IMR-90 (cell line): ENCODE data around the gene ZNF521. TPM values are rescaled to one million over a fixed set of nuclear protein-coding genes. Genes with fewer than 3 reads are reported as not detected.

Experiments
- ATAC-seq: fragments of 200-7000 bp; cut with Tn5 transposase; 2 replicates; pipeline ENCODE4 v1.9.1; 2020; ENCODE audit warnings: low read depth, mild to moderate bottlenecking, moderate library complexity
- BruUV-seq: library from RNA; stranded (reverse); fragments of 400-500 nt; replicated peaks from 2 replicates; lab custom pipeline; 2021; lab: Mats Ljungman, UMichigan
- CTCF ChIA-PET: fragments of 300-600 bp; formaldehyde crosslinking; extraction: SDS; loops from one replicate; lab custom pipeline; 2021; ENCODE audit warnings: antibody characterized with exemption; lab: Yijun Ruan, JAX
- POLR2A ChIA-PET: fragments of 300-600 bp; sonication (Branson Sonifier 250); formaldehyde crosslinking; loops from one replicate; lab custom pipeline; 2022; ENCODE audit warnings: antibody characterized with exemption; ENCODE audit not compliant: unreplicated experiment; lab: Charles Lee
- DNase-seq: peaks from one replicate; pipeline ENCODE4 v3.0.0; 2013
- H2AFZ ChIP-seq: replicated peaks from 2 replicates; pipeline ENCODE3; 2013; ENCODE audit warnings: low read length, mild to moderate bottlenecking; ENCODE audit not compliant: poor library complexity
- H2AK5ac ChIP-seq: 2 replicates; pipeline ENCODE4 v1.6.1; 2013; ENCODE audit warnings: low read depth, low read length, inconsistent platforms
- H2AK9ac ChIP-seq: replicated peaks from 2 replicates; pipeline ENCODE3; 2013; ENCODE audit warnings: mild to moderate bottlenecking, low read depth, low read length, moderate library complexity; ENCODE audit not compliant: poor library complexity
- H2BK120ac ChIP-seq: 2 replicates; pipeline ENCODE4 v1.6.1; 2013; ENCODE audit warnings: low read depth, low read length, inconsistent platforms
- H2BK15ac ChIP-seq: 3 replicates; pipeline ENCODE4 v1.6.1; 2013; ENCODE audit warnings: low read depth, low read length, inconsistent platforms
- H2BK20ac ChIP-seq: 2 replicates; pipeline ENCODE4 v1.6.1; 2013; ENCODE audit warnings: low read depth, mild to moderate bottlenecking, inconsistent platforms, low read length, moderate library complexity
- H2BK5ac ChIP-seq: 2 replicates; pipeline ENCODE4 v1.6.1; 2013; ENCODE audit warnings: mild to moderate bottlenecking, low read depth, low read length, inconsistent platforms; ENCODE audit not compliant: poor library complexity, severe bottlenecking
- H3K14ac ChIP-seq: replicated peaks from 2 replicates; pipeline ENCODE4 v1.6.1; 2013; ENCODE audit warnings: low read depth, low read length, inconsistent platforms
- H3K18ac ChIP-seq: 2 replicates; pipeline ENCODE4 v1.6.1; 2013; ENCODE audit warnings: low read depth, low read length, control low read depth
- H3K23ac ChIP-seq: 2 replicates; pipeline ENCODE4 v1.6.1; 2013; ENCODE audit warnings: low read depth, low read length, inconsistent platforms
- H3K27ac ChIP-seq: 2 replicates; pipeline ENCODE4 v1.5.1; 2013; ENCODE audit warnings: mild to moderate bottlenecking, control low read depth, low read length; ENCODE audit not compliant: insufficient read depth
- H3K27me3 ChIP-seq: 2 replicates; pipeline ENCODE4 v1.6.1; 2013; ENCODE audit warnings: low read length; ENCODE audit not compliant: control insufficient read depth, insufficient read depth
- H3K36me3 ChIP-seq: 2 replicates; pipeline ENCODE4 v1.6.1; 2013; ENCODE audit warnings: low read length, mixed read lengths; ENCODE audit not compliant: control insufficient read depth, insufficient read depth
- H3K4ac ChIP-seq: 2 replicates; pipeline ENCODE4 v1.6.1; 2013; ENCODE audit warnings: low read depth, low read length, inconsistent platforms
- H3K4me1 ChIP-seq: 2 replicates; pipeline ENCODE4 v1.6.1; 2013; ENCODE audit warnings: low read length, mixed read lengths; ENCODE audit not compliant: control insufficient read depth, insufficient read depth
- H3K4me2 ChIP-seq: 2 replicates; pipeline ENCODE4 v1.6.1; 2013; ENCODE audit warnings: low read depth, mild to moderate bottlenecking, control low read depth, low read length, moderate library complexity
- H3K4me3 ChIP-seq: 2 replicates; pipeline ENCODE4 v1.5.1; 2013; ENCODE audit warnings: low read depth, mild to moderate bottlenecking, control low read depth, low read length, moderate library complexity; ENCODE audit not compliant: insufficient read depth
- H3K56ac ChIP-seq: 2 replicates; pipeline ENCODE4 v1.6.1; 2013; ENCODE audit warnings: low read length, inconsistent platforms; ENCODE audit not compliant: insufficient read depth; ENCODE audit errors: extremely low read depth
- H3K79me1 ChIP-seq, 2 experiments: 2 replicates each; pipeline ENCODE4 v1.6.1; 2013; ENCODE audit warnings: low read length in 2 of 2, inconsistent platforms in 1 of 2, low read depth in 1 of 2
- H3K9ac ChIP-seq: 2 replicates; pipeline ENCODE4 v1.6.1; 2013; ENCODE audit warnings: low read depth, low read length, control low read depth
- H3K9me1 ChIP-seq: 2 replicates; pipeline ENCODE4 v1.6.1; 2013; ENCODE audit warnings: low read length, inconsistent platforms; ENCODE audit not compliant: insufficient read depth
- H3K9me3 ChIP-seq: 2 replicates; pipeline ENCODE4 v1.6.1; 2013; ENCODE audit warnings: low read length; ENCODE audit not compliant: control insufficient read depth, insufficient read depth
- H4K20me1 ChIP-seq: 2 replicates; pipeline ENCODE4 v1.6.1; 2013; ENCODE audit warnings: low read length, inconsistent platforms; ENCODE audit not compliant: insufficient read depth
- H4K5ac ChIP-seq: 2 replicates; pipeline ENCODE4 v1.6.1; 2013; ENCODE audit warnings: mild to moderate bottlenecking, low read depth, low read length, control low read depth
- H4K8ac ChIP-seq, 2 experiments: 2 replicates each; pipeline ENCODE4 v1.6.1; 2013; ENCODE audit warnings: low read depth in 2 of 2, low read length in 2 of 2, control low read depth in 1 of 2, inconsistent platforms in 1 of 2
- H4K91ac ChIP-seq: 2 replicates; pipeline ENCODE4 v1.6.1; 2013; ENCODE audit warnings: low read depth, low read length, inconsistent platforms; ENCODE audit not compliant: insufficient read depth
- CEBPB ChIP-seq: IDR thresholded peaks from 2 replicates; pipeline ENCODE4 v1.6.1; 2012; ENCODE audit warnings: low read depth, low read length, improper control_type of control experiment
- CHD1 ChIP-seq: IDR thresholded peaks from 2 replicates; pipeline ENCODE4 v1.6.1; 2012; ENCODE audit warnings: low read depth, low read length, improper control_type of control experiment
- CTCF ChIP-seq: conservative IDR thresholded peaks from 2 replicates; pipeline ENCODE4 v1.5.1; 2012; ENCODE audit warnings: mild to moderate bottlenecking, low read depth, low read length, improper control_type of control experiment
- MAZ ChIP-seq: IDR thresholded peaks from 2 replicates; pipeline ENCODE4 v1.6.1; 2012; ENCODE audit warnings: low read depth, mild to moderate bottlenecking, low read length, improper control_type of control experiment, moderate library complexity, borderline replicate concordance
- MXI1 ChIP-seq: IDR thresholded peaks from 2 replicates; pipeline ENCODE4 v1.6.1; 2012; ENCODE audit warnings: low read depth, mild to moderate bottlenecking, low read length, moderate library complexity, borderline replicate concordance
- NFE2L2 ChIP-seq: fragments of 150-350 bp; IDR thresholded peaks from 2 replicates; pipeline ENCODE4 v1.6.1; 2016; ENCODE audit warnings: low read depth, mild to moderate bottlenecking, low read length
- POLR2A ChIP-seq: IDR thresholded peaks from 2 replicates; pipeline ENCODE4 v1.6.1; 2012; ENCODE audit warnings: mild to moderate bottlenecking, low read depth, low read length
- RAD21 ChIP-seq: IDR thresholded peaks from 2 replicates; pipeline ENCODE4 v1.6.1; 2012; ENCODE audit warnings: low read length, improper control_type of control experiment
- RCOR1 ChIP-seq: IDR thresholded peaks from 2 replicates; pipeline ENCODE4 v1.6.1; 2012; ENCODE audit warnings: mild to moderate bottlenecking, low read length, improper control_type of control experiment; ENCODE audit not compliant: insufficient replicate concordance
- RFX5 ChIP-seq: IDR thresholded peaks from 2 replicates; pipeline ENCODE4 v1.8.0; 2012; ENCODE audit warnings: low read depth, mild to moderate bottlenecking, low read length, moderate library complexity
- USF2 ChIP-seq: fragments of 150-350 bp; IDR thresholded peaks from 2 replicates; pipeline ENCODE4 v1.6.1; 2017; ENCODE audit warnings: mild to moderate bottlenecking, antibody characterized with exemption, low read length, low read depth
- WGBS, 2 experiments: methylation state at CpG; one replicate each; pipeline versions ENCODE4 v1.1.5 to v1.1.7; 2013; ENCODE audit warnings: missing lambda C conversion rate in 2 of 2; ENCODE audit not compliant: insufficient read length in 1 of 2; ENCODE audit errors: extremely low coverage in 2 of 2; 5-methylcytosine and 5-hydroxymethylcytosine counted together
- dilution Hi-C: fragments of 300-500 bp; cut with HindIII; formaldehyde crosslinking; loops from one replicate; pipeline ENCODE4 v1.14.3; 2018; ENCODE audit warnings: low sequenced_read_pairs; ENCODE audit not compliant: unreplicated experiment
- in situ Hi-C: fragments of 300-500 bp; cut with MboI; formaldehyde crosslinking; loops from 3 replicates; pipeline ENCODE4 v1.14.3; 2019; ENCODE audit warnings: low sequenced_read_pairs, inconsistent platforms, mixed read lengths
- intact Hi-C: fragments of 100-400 bp; cut with micrococcal nuclease; formaldehyde crosslinking; loops from 2 replicates; pipeline ENCODE4 v1.10.0; 2022
- polyA plus RNA-seq, 3 experiments: library from polyadenylated mRNA; depleted of rRNA; stranded (reverse); fragments of >200 nt; gene quantifications; 2 replicates each; pipeline ENCODE4 v1.2.3, GENCODE V29; 2012; ENCODE audit warnings: low replicate concordance in 1 of 3
- total RNA-seq: library from RNA; depleted of rRNA; stranded (reverse); fragments of >200 nt; gene quantifications from 2 replicates; pipeline ENCODE4 v1.2.3, GENCODE V29; 2012

ZNF521 gene
- total and polyA plus RNA-seq, 2 of the 4 experiments (the other 2 are of a cell fraction), result 21.5 to 59.3 TPM

- H4K8ac ChIP-seq, result no peak overlapping the region
- ChIA-PET POLR2A (no interaction called here), CTCF (no interaction called here)
- peaks cover 10% of the 10 kb centered on the region for H3K4me1 ChIP-seq
- no peak overlapping the region for H2AFZ ChIP-seq
- no peak for ATAC-seq
- no peak overlapping the region for H2BK20ac ChIP-seq
- no peaks in the 10 kb centered on the region for H4K20me1 ChIP-seq
- H3K27ac ChIP-seq, result no peak overlapping the region
- no peak overlapping the region for H3K23ac ChIP-seq
- BruUV-seq, result no TSS peak
- no peak for TF ChIP-seq RAD21
- TF ChIP-seq MXI1, result no peak
- TF ChIP-seq MAZ, result no peak
- no peak for TF ChIP-seq RFX5
- TF ChIP-seq CTCF, result no peak
- TF ChIP-seq CHD1, result no peak
- TF ChIP-seq RCOR1, result no peak
- TF ChIP-seq POLR2A, result no peak
- no peak for TF ChIP-seq USF2
- TF ChIP-seq NFE2L2, result no peak
- no peak for TF ChIP-seq CEBPB
- dilution Hi-C loops, result no loop called here
- H3K4me2 ChIP-seq, result no peak overlapping the region
- H3K56ac ChIP-seq, result no peak overlapping the region
- in situ Hi-C loops, result no loop called here
- no peak overlapping the region for H2BK5ac ChIP-seq
- H2AK5ac ChIP-seq, result no peak overlapping the region
- H3K9me1 ChIP-seq, result no peaks in the 10 kb centered on the region; the same call in 1 of the 2 replicates
- no peak overlapping the region for H4K5ac ChIP-seq
- no peak overlapping the region for H3K4ac ChIP-seq
- DNase-seq, result no peak
- H3K4me3 ChIP-seq, result no peak overlapping the region
- H3K9me3 ChIP-seq, result no peaks in the 10 kb centered on the region
- H3K79me1 ChIP-seq, result peaks cover 11 to 20% of the 10 kb centered on the region in 2 experiments; a peak in 3 of 4 replicates
- no peak overlapping the region for H4K91ac ChIP-seq
- H3K36me3 ChIP-seq, result no peaks in the 10 kb centered on the region
- no peak overlapping the region for H2BK120ac ChIP-seq
- no peaks in the 10 kb centered on the region for H3K27me3 ChIP-seq
- intact Hi-C loops, result no loop called here
- H3K18ac ChIP-seq, result no peak overlapping the region
- no CpG with 5 or more reads among the region's 3 CpGs for WGBS, 2 experiments
- H2AK9ac ChIP-seq, result no peak overlapping the region
- no peak overlapping the region for H3K14ac ChIP-seq
- no peak overlapping the region for H3K9ac ChIP-seq
- H2BK15ac ChIP-seq, result no peak overlapping the region
Observed at GRCh38 chr18:25250474-25250851, 101.5 kb downstream of the ZNF521 start.
